Mesodermal cell (in vitro differentiated cells): ENCODE data around the gene GABRD.

ENCODE experiments used
- H3K27ac ChIP-seq: 2 replicates; pipeline ENCODE4 v1.7.0; 2013; ENCODE audit warnings: mild to moderate bottlenecking, low read depth, low read length, moderate library complexity; ENCODE audit not compliant: severe bottlenecking
- H3K36me3 ChIP-seq: 2 replicates; pipeline ENCODE4 v1.7.1; 2013; ENCODE audit warnings: mild to moderate bottlenecking, low read length, moderate library complexity; ENCODE audit not compliant: control insufficient read depth, insufficient read depth
- H3K4me1 ChIP-seq: one replicate; pipeline ENCODE4 v1.7.1; 2013; ENCODE audit warnings: mild to moderate bottlenecking, low read length; ENCODE audit not compliant: insufficient read depth, control insufficient read depth, poor library complexity, severe bottlenecking
- H3K4me3 ChIP-seq: 2 replicates; pipeline ENCODE4 v1.7.0; 2013; ENCODE audit warnings: low read length, control low read depth, mild to moderate bottlenecking; ENCODE audit not compliant: insufficient read depth, poor library complexity, severe bottlenecking; ENCODE audit errors: extremely low read depth
- H3K9me3 ChIP-seq: 2 replicates; pipeline ENCODE4 v1.7.1; 2013; ENCODE audit warnings: mild to moderate bottlenecking, low read length, moderate library complexity; ENCODE audit not compliant: control insufficient read depth
- WGBS, 2 experiments: methylation state at CpG; one replicate each; pipeline ENCODE4 v1.1.5; 2013; ENCODE audit warnings: missing lambda C conversion rate in 2 of 2; ENCODE audit not compliant: insufficient coverage in 2 of 2; 5-methylcytosine and 5-hydroxymethylcytosine counted together

The GABRD gene

GRCh38 chr1:2030076-2030871 lies 11.1 kb downstream of the GABRD start:
- Histone ChIP-seq H3K36me3 (no peaks in the 10 kb centered on the region), H3K27ac (no peak overlapping the region), H3K4me1 (no peaks in the 10 kb centered on the region), H3K9me3 (no peaks in the 10 kb centered on the region), H3K4me3 (no peak overlapping the region)
- WGBS, 2 experiments: 90 to 92% methylated on average over 36 to 40 of the region's 42 CpGs

DNA sequence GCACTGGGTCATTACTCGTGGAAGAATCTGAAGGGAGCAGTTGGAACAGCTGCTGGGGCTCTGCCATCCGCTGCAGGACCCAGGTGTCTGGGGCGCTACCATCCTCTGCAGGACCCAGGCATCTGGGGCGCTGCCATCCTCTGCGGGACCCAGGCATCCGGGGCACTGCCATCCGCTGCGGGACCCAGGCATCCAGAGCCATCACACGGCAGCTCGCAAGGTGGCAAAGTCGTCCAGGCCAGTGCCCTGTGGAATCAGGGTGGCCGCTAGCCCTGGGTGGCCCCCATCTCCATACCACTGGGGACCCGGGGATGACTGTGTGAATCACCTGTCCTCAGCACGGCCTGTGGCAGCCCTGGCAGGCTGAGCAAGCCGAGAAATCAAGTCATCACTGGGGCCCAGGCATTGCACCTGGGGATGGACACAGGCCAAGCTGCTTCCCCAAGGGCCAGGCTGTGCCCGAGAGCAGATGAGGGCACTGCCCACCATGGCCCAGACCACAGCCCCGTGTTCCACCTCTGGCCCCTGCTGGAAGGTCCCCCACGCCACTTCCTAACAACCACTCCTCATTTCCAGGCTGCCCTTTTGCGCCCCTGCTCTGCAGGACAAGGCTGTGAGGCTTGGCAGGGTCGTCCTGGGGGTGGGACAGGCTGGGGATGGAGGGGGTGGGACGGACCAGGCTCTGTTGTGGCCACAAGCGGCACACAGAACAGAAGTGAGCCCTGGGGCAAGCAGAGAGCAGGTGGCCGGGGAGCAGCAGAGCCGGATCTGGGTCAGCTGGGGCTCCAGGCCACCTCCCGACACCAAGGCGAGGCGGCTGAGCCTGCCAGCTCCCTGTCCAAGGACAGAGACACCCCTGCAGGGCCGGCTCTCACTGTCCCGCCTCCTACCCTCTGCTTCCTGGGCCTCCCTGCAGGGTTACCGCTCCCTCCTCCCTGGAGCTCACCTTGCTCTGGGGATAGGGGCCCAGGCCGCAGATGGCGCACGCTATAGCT lies 12.7 kb downstream of the GABRD start:
- H3K9me3 ChIP-seq: no peaks in the 10 kb centered on the region
- H3K4me3 ChIP-seq: no peak overlapping the region
- H3K27ac ChIP-seq: no peak overlapping the region
- 84 to 87% methylated on average over 21 to 28 of the region's 33 CpGs for WGBS, 2 experiments
- H3K4me1 ChIP-seq: no peaks in the 10 kb centered on the region
- H3K36me3 ChIP-seq: no peaks in the 10 kb centered on the region

DNA sequence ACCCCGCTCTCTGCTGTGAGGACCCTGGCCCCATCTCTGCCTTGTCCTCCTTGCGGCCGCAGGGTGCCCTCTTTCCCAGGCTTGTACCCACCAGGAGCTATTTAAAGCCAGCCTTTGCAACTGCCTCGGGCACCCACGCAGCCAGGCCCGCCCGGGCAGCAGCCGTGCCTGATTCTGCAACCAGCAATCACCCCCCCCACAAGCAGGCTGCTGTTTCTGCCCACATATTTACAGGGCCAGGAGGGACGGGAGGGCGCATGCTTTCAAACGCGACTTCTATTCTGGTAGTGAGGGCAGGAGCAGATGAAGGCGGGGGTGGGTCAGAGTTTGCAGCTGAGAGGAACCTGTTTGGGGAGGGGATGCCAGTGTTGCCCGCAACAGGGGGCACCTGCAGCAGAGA lies 13.6 kb downstream of the GABRD start:
- H3K4me3 ChIP-seq: no peak overlapping the region
- H3K36me3 ChIP-seq: no peaks in the 10 kb centered on the region
- no peak overlapping the region for H3K27ac ChIP-seq
- 76 to 82% methylated on average over 12 to 13 of the region's 14 CpGs for WGBS, 2 experiments
- no peaks in the 10 kb centered on the region for H3K9me3 ChIP-seq
- H3K4me1 ChIP-seq: no peaks in the 10 kb centered on the region

GRCh38 chr1:2033165-2033564 lies 14.0 kb downstream of the GABRD start:
- H3K9me3 ChIP-seq: no peaks in the 10 kb centered on the region
- WGBS, 2 experiments: 84 to 85% methylated on average over 9 to 13 of the region's 13 CpGs

GRCh38 chr1:2036287-2036686 lies 17.1 kb downstream of the GABRD start:
- Histone ChIP-seq H3K36me3 (no peaks in the 10 kb centered on the region), H3K4me3 (no peak overlapping the region), H3K4me1 (no peaks in the 10 kb centered on the region), H3K27ac (no peak overlapping the region), H3K9me3 (no peaks in the 10 kb centered on the region)
- WGBS, 2 experiments: 83 to 91% methylated on average over 8 to 14 of the region's 15 CpGs

More at GRCh38 chr1:2033165-2033564, 14.0 kb downstream of the GABRD start:
- Histone ChIP-seq H3K4me3 (no peak overlapping the region), H3K27ac (no peak overlapping the region), H3K36me3 (no peaks in the 10 kb centered on the region), H3K4me1 (no peaks in the 10 kb centered on the region)

GRCh38 chr1:2037314-2037979 lies 18.3 kb downstream of the GABRD start:
- H3K4me3 ChIP-seq: no peak overlapping the region
- no peaks in the 10 kb centered on the region for H3K9me3 ChIP-seq
- H3K36me3 ChIP-seq: no peaks in the 10 kb centered on the region
- H3K27ac ChIP-seq: no peak overlapping the region
- 80 to 87% methylated on average over 17 to 18 of the region's 18 CpGs for WGBS, 2 experiments
- no peaks in the 10 kb centered on the region for H3K4me1 ChIP-seq

DNA sequence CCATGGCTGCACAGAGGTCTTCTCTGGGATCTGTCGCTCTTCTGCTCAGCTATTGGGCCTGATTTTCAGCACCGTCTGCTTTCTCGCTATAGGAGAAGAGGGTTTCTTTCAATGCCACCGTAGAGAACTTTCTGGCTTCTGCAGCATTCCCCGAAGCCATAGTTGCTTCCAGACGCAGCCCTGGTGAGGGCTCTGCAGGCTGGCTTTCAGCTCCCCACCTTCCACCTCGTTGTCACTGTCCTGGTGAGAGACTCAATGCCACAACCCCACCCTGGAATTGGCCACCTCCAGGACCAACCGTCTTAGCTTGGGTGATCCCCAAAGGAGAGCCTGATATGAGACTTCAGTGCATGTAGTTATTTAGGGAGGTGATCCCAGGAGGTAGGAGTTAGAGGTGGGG lies 19.1 kb downstream of the GABRD start:
- 94 to 97% methylated on average over 5 of the region's 8 CpGs for WGBS, 2 experiments
- Histone ChIP-seq H3K4me3 (no peak overlapping the region), H3K9me3 (no peaks in the 10 kb centered on the region), H3K36me3 (no peaks in the 10 kb centered on the region), H3K4me1 (no peaks in the 10 kb centered on the region), H3K27ac (no peak overlapping the region)

DNA sequence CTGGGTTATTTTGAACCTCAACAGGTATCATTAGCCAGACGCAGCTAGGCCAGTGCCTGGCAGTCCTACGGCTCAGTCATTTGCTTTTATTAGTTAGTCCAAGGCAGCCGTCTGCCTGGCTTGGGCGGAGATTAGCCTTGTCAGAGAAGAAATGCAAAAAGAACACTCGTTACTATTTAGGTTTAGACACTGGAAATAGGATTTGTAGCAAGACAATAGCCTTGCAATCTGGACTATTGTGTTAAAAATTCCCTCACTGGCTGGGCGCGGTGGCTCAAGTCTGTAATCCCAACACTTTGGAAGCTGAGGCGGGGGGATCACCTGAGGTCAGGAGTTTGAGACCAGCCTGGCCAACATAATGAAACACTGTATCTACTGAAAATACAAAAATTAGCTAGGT lies 20.1 kb downstream of the GABRD start:
- WGBS, 2 experiments: 86 to 97% methylated on average over 7 of the region's 8 CpGs
- Histone ChIP-seq H3K9me3 (no peaks in the 10 kb centered on the region), H3K4me1 (no peaks in the 10 kb centered on the region), H3K36me3 (no peaks in the 10 kb centered on the region), H3K4me3 (no peak overlapping the region), H3K27ac (no peak overlapping the region)

GRCh38 chr1:2041305-2041704 lies 22.2 kb downstream of the GABRD start:
- Histone ChIP-seq H3K4me3 (no peak overlapping the region), H3K27ac (no peak overlapping the region), H3K36me3 (no peaks in the 10 kb centered on the region), H3K9me3 (no peaks in the 10 kb centered on the region), H3K4me1 (peaks cover 3% of the 10 kb centered on the region)
- WGBS, 2 experiments: 94% methylated on average over 14 of the region's 15 CpGs

- H3K9me3 ChIP-seq: no peaks in the 10 kb centered on the region
- WGBS, 2 experiments: 82 to 94% methylated on average over 3 to 4 of the region's 4 CpGs
- peaks cover 3% of the 10 kb centered on the region for H3K4me1 ChIP-seq
- no peak overlapping the region for H3K27ac ChIP-seq
- no peak overlapping the region for H3K4me3 ChIP-seq
- no peaks in the 10 kb centered on the region for H3K36me3 ChIP-seq
Observed at GRCh38 chr1:2041887-2042286, 22.7 kb downstream of the GABRD start.
